NCI-H2196 treated with DMSO at 0.1 percent for 48 hours (cell line): Measurements from ENCODE around the gene AGXT.

ENCODE experiments used
- DNase-seq: peaks from one replicate; lab custom pipeline; 2025; ENCODE audit not compliant: unreplicated experiment; lab: John Stamatoyannopoulos, UW

The AGXT gene

DNA sequence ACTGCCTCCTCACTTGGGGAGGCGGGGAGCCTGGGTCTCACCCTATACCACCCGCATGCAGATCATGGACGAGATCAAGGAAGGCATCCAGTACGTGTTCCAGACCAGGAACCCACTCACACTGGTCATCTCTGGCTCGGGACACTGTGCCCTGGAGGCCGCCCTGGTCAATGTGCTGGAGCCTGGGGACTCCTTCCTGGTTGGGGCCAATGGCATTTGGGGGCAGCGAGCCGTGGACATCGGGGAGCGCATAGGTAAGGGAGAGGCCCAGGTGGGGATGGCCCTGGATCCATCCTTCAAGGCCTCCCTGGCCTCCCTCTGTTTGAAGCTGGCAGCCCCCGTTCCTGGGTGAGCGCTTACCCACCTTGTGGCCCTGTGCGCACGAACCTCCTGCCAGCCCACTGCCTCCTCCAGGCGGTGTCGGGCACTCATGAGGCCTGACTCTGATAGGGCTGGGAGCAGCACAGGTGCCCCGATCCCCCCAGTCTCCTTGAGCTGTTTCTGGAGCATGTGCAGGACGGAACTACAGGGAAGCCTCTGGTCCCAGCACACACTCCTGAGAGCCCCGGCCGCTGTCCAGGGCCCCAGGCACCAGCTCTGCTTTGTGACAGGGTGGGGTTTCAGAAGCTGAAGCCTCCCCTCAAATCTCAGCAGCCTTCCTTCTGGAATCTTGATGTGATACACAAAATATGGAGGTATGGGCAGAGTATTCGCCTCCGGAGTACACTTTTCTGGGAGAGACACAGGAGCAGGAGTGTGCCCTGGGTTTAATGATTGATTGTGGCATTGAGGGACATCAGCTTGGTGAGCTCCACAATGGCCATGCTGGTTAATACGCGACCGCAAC, 708 bp downstream of the AGXT start:
- DNase-seq = no peak

DNA sequence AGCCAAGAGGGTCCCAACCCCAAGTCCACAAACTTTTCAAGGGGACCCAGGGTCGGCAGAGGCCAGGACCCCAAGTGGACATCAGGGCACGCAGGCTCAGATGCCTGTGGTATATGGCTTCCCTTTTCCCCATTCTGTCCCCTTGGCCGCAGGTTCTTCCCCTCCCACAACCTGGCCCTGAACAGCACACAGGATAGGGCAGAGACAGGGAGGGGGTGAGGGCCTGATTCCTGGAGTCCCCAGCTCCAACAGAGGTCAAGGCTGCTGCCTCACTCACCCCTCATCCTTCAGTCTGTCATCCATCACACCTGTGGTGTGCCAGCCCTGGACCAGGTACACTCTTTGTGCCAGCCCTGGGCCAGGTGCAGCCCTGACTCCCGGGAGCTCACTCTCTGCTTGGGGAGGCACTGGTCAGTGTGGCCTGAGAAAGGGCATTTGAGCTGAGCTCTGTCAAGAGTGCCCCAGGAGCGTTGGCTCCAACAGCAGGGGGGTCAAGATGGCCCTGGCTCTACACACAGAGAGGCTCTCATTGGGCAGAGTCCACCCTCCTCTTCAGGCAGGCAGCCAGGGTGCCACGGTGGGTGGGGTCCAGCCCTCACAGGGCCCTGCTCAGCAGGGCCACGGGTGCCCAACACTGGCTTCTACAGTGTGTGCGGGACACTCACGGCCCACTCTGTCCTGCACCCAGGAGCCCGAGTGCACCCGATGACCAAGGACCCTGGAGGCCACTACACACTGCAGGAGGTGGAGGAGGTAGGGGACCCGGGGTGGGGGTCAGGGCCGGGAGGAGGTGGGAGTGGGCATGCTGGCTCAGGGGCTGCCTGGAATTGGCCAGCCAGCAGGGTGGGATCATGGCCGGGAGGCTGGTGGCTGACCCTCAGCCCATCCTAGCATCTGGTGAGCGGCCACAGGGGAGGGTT, 1.6 kb downstream of the AGXT start:
- no peak for DNase-seq

DNA sequence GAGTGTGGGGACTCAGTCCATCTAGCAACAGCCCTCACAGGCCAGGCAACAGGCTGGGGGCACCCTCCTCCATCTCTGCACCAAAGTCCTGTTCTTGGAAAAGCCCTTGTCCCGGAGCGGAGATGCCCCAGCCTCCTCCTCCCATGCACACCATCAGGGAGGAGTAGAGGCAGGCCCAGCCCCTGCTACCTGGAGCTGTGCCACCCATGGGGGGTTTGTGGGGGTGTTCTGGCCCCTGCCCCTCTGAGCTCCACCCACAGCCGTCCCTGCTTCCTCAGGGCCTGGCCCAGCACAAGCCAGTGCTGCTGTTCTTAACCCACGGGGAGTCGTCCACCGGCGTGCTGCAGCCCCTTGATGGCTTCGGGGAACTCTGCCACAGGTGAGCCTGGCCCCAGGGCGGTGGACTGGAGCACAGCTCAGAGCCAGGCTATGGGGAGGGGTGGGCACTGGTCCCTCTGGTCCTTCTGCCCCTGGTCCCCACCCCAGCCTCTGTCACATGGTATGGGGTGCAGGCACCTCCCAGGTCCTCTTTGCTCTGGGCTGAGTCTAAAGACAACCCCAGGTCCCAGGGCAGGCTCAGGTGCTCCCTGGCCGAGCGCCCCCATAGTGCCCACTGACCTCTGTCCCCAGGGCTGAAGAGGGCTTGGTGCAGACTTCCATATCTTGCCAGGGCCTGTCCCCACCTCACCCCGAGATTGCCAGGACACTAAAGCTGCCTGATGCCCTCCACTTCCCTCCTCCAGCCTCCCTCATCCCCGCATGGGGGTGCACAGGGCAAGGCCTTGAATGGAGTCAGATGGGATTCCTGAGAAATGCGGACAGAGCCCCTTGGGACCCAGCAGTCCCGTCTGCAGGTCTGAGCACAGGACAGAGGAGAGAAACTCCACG, 2.7 kb downstream of the AGXT start:
- DNase-seq = no peak

DNA sequence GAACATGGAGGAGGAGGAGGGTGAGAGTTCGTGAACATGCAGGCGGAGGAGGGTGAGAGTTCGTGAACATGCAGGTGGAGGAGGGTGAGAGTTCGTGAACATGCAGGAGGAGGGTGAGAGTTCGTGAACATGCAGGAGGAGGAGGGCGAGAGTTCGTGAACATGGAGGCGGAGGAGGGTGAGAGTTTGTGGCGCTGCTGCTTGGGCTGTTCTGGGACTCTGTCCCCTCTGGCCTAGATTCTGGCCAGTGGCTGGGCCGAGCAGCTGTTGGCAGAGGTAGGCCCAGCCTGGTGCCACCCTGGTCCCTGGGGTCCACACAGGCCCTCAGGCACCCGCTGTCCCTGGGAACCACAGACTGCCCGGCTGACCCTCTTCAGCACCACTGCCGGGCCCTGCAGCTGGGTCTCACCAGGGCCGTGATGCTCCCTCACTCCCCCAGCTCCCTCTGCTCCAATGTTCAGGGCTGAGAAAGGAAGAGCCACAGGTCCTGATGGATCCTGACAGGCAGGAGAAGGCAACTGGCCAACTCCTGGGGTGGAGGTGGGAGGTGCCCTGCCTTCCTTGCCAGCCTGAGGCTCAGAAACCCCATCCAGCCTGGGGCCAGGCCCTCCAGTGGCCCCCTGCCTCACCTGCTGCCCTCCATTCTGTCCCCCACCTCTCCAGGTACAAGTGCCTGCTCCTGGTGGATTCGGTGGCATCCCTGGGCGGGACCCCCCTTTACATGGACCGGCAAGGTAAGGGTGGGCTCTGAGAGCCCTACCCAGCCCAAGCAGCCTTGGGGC, 3.9 kb downstream of the AGXT start:
- DNase-seq = no peak

GRCh38 chr2:240873098-240873788, 4.6 kb downstream of the AGXT start:
- DNase-seq = no peak

DNA sequence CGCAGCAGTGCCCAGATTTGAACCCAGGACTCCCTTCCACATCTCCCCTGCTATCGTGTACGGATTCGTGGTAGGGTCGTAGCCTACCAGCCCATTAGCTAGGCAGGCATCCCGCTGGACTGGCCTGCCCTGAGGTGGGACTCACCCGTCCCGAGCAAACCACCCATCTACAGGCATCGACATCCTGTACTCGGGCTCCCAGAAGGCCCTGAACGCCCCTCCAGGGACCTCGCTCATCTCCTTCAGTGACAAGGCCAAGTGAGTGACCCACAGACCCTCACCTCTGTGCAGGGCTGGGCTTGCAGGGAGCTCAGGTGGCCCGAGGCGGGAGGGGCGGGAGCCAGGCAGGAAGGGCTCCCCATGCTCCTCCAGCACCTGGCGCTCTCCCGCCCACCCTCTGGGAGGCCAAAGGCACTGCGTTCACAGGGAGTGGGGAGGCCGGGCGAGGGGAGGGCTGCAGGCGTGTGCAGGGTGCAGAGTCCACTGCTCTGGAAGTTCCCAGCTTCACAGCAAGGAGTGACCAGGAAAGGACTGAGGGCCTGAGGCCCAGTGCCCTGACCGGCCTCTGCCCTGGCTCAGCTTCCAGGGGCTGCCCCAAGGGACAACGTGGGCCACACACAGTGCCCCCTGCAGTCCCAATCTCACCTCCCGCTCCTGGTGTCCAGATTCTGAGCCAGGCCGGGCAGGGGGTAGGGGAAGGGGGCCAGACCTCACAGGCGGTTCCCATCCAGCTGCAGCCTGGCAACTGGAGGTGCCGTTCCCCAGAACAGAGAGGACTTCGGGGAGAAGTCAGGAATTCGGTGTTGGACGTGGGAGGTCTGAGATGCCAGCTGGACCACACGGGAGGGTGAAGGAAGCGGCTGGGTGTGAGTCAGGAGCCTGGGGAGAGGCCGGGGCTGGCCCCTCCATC, 5.4 kb downstream of the AGXT start:
- DNase-seq = no peak

DNA sequence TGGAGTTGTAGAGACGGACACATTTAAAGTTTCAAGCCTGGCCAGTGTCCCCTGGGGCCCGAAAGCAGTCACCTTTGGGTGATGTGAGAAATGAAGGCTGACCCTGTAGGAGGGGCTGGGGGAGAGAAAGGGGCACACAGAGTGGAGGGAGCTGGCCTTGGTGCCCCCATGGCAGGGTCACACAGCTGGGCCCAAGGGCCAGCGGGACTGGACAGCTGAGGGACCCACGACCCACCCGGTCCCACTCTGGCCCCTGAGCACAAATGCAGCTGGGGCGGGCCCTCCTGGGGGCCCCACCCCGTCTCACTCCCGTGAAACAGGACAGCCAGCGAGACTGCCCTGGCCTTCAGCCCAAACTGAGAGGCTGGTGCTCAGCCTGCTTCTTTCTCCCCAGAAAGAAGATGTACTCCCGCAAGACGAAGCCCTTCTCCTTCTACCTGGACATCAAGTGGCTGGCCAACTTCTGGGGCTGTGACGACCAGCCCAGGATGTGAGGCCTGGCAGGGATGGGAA, 6.1 kb downstream of the AGXT start:
- DNase-seq = no peak

DNA sequence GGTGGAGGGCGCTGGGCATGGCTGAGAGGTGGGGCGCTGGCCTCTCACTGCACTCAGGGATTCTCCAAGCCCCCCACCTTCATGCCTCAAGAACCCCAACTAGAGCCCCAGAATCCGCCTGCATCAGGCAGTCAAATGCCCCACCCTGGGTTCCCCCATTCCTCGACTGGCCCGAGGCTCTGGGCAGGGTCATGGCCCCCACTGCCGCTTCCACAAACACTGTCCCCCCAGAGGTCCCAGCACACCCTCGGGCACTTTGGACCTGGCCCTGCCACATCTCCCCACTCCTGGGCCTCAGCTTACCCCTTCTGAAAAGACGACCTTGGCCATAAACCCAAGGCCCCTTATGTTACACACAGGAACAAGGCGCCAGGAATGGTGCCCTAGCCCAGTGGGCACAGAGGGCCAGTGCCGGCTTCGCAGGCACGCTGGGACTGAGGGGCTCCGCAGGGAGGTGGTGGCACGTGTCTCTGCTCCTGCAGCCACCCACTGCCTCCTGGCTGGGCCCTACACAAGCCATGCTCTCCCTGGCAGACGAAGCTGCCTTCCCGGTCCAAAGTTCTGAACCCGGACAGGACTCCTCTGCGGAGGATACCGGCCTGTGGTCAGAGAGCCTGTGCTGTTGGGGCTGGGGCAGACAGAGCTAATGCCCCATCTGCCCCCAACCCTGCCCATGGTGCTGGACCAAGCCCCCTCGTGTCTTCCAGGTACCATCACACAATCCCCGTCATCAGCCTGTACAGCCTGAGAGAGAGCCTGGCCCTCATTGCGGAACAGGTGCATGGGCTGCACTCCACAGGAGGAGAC, 6.8 kb downstream of the AGXT start:
- no peak for DNase-seq

- DNase-seq = no peak
These were observed 7.4 kb downstream of the AGXT start for GRCh38 chr2:240876035-240876474.

GRCh38 chr2:240876475-240877251, 8.0 kb downstream of the AGXT start:
- DNase-seq = no peak

DNA sequence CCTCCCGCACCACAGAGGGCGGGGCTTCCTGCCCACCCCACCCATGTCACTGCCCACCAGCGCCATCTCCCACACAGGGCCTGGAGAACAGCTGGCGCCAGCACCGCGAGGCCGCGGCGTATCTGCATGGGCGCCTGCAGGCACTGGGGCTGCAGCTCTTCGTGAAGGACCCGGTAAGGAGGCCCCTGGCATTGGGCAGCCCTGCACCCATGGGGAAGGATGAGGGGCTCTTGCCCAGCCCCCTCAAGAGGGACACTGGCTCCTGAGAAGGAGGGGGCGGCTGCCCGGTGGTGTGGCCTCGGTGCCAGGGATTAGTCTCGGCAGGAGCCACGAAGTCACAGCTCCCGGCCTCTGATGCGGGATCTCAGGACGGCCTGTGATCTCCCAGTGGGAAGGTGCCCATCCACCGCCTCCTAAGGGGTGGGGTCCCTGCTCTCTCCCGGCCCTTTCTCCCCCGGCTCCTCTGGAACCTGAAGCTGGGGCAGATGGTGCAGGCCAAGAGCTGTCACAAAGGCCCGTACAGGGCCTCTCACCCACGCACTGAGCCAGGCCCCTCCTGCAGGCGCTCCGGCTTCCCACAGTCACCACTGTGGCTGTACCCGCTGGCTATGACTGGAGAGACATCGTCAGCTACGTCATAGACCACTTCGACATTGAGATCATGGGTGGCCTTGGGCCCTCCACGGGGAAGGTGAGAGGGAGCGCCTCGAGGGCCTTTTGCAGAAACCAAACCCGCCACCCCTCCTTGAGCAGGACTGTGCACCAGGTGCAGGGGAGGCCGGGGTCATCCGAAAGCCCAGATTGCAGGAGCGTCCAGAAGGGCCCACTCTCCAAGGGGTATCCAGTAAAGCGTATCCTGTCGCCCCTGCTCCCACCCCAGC, 9.1 kb downstream of the AGXT start:
- DNase-seq = no peak

DNA sequence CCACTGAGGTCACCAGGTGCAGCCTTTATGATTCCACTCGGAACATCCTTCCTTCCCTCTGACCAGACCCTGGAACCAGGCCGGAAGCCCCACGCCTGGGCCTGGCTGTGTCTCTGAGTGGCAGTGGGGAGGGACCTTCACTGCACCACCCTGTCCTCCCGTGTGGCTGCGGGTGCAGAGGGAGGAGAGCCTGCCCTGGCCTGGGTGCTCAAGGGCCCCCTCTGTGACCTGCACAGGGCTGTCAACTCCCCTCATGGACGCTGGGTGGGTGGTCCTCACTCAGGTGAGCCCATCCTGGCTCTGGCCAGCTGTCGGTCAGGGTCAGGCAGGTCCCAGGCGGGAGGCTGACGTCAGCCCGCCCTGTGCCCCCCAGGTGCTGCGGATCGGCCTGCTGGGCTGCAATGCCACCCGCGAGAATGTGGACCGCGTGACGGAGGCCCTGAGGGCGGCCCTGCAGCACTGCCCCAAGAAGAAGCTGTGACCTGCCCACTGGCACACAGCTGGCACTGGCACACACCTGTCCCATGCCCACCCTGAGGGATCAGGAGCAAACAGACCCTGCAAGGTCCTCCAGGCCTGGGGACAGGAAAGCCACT, 9.8 kb downstream of the AGXT start:
- no peak for DNase-seq

DNA sequence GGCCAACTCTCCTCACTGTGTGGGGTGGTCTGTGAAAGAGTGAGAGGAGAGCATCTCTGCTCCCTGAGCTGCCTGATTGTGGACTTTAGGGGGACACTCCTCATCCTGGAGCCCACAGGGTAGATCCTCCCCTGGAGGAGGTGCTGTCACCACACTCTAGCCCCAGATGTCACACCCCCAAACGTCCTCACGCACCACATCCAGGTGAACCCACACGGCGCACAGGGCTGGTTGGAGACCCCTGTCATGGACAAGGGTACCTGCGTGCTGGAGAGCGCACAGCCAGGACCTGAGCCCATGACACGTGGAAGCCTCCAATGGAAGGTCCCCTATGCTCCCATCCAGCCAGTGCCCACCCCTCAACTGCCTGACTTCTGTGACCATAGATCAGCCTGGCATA, 10.5 kb downstream of the AGXT start:
- DNase-seq = no peak

DNA sequence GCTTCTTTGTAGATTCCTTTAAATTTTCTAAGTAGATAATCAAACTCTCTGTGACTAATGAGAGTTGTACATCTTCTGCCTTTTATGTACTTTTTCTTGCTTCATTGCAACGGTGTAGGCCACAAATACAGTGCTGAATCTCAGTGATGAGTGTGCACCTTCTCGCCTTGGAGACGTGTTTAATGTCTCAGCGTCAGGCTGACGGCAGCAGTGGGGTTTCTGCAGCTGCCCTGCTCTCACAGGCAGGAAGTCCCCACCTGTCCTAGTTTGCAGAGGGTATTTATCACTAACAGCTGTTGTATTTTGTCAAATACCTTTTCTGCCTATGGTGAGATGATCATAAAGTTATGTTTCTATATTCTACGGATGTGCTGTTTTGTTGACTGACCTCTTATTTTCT, 13.3 kb downstream of the AGXT start:
- peak; percentile 23 for DNase-seq

GRCh38 chr2:240884221-240884620, 15.6 kb downstream of the AGXT start:
- no peak for DNase-seq
